ENCODE measurements around the gene GEN1.

Gene GEN1

DNA sequence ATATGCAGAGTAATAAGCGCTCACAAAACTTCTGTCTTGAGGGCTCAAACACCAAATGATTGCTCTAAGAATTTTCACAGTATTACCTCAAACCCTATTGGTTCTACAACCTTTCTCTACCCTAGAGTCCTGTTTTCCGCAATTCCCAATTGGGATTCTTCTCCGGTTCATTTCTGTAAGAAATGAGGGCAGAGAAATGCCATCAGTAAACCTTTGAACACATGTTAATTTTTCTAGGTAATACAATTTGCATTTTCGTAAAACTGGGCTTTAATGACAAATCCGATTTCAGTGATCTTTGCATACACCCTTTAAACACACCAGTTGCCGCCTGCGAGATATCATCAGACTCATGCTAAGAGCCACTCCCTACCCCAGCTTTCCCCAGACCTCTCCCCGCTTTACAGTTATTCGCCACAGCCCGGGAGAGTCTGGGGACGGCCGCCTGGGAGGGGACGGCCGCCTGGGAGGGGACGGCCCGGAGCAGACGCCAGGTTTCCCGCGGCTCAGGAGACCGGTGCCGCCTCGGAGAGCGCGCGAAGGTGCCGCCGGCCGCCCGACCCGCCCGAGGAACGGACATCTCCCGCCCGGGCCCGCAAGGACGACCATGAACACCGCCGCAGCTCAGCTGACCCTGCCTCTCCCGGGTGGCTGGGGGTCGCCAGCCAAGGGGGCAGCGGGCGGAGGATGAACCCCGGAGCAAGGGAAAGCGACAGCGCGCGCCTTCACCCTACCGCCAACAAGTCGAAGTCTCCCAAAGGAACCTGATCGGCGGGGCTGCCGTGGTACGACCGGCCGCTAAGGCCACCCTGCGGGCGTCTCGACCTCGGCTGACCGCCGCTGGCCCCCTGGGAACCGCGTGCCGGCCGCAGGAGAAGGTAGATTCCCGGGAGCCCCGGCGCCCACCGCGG, 791 bp upstream of the GEN1 start:
- no peak for DNase-seq (ENCODE audit: insufficient read length, low spot score)
- peak; percentile 84 for FAIRE-seq

GRCh38 chr2:17754773-17755425, 961 bp downstream of the GEN1 start:
- DNase-seq (ENCODE audit: insufficient read length, low spot score) (no peak), FAIRE-seq (peak; percentile 75)

GRCh38 chr2:17756668-17757067, 2.7 kb downstream of the GEN1 start:
- no peak for DNase-seq (ENCODE audit: insufficient read length, low spot score)
- FAIRE-seq: no peak

DNA sequence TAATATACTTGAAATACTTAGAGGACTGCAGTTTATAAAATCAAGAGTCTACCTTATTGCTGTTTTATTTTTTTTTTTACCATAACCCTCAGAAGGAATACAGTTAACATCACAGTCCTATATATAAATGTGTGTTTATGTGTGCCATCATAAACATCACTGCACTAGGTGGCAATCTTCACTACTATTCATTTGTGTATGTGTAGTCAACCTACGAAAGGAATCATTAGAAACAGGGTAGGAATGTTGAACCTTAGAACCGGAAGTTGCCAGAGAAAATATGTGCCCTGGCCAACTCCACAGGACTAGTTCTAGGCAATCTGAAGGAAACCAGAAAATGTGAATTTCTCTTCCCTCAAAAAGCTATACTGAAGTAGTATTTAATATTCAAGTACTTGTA, 3.4 kb downstream of the GEN1 start:
- DNase-seq (ENCODE audit: insufficient read length, low spot score): no peak
- FAIRE-seq: peak; percentile 45

GRCh38 chr2:17758118-17758517, 4.2 kb downstream of the GEN1 start:
- DNase-seq (ENCODE audit: insufficient read length, low spot score): no peak
- peak; percentile 68 for FAIRE-seq

DNA sequence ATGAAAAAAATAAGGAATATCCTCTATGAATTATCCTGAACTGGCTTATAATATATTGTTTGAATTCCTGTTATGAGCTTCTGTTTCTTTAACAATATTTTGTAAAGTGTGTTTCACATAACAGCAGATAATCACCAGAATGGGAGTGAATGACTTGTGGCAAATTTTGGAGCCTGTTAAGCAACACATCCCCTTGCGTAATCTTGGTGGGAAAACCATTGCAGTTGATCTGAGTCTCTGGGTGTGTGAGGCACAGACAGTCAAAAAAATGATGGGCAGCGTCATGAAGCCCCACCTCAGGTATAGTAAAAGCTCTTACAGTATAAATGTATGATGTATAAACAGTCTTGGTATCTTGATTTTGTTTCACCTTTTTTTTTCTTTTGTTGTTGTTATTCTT, 5.9 kb downstream of the GEN1 start:
- DNase-seq (ENCODE audit: insufficient read length, low spot score) (no peak), FAIRE-seq (no peak)

DNA sequence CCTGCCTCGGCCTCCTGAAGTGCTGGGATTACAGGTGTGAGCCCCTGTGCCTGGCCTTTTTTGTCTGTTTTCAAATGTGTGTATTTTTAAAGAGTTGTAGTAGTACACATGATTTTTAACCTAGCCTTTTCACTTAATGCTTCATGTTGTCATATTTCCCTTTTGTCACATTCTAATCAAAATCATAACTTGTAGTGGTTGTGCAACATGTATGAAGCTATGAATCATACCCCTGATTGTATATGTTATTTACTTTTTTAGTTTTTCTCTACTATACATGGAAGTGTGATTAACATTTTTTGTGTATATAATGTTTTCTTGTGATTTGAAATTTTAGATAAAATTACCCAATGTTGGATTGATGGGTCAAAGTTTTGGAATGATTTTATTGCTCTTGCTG, 8.5 kb downstream of the GEN1 start:
- DNase-seq (ENCODE audit: insufficient read length, low spot score): no peak
- no peak for FAIRE-seq

GRCh38 chr2:17763641-17764333, 9.8 kb downstream of the GEN1 start:
- DNase-seq (ENCODE audit: insufficient read length, low spot score): no peak
- FAIRE-seq: peak; percentile 58

DNA sequence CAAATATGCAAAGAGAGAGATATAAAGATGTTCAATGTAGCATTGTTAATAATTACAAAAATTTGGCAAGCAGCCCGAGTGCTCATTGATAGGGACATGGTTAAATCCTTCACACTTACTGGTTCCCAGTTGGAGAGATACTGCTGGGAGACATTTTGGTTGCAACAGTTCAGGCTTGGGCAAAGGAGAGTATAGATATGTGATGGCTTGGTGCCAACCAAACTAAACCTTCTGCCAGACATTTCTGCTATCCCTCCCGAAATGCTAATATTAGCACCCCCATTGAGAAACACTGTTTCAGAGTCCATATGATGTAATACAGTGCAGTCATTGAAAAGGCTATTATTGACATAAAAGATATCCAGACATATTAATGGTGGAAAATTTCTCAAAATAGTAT, 11.5 kb downstream of the GEN1 start:
- DNase-seq (ENCODE audit: insufficient read length, low spot score) (no peak), FAIRE-seq (no peak)

- FAIRE-seq (no peak), DNase-seq (ENCODE audit: insufficient read length, low spot score) (no peak)
Measured at GRCh38 chr2:17768894-17769293, 15.0 kb downstream of the GEN1 start.

GRCh38 chr2:17771956-17772355, 18.0 kb downstream of the GEN1 start:
- peak; percentile 78 for FAIRE-seq

GRCh38 chr2:17772532-17772931, 18.6 kb downstream of the GEN1 start:
- DNase-seq (ENCODE audit: insufficient read length, low spot score) (no peak), FAIRE-seq (no peak)

More at GRCh38 chr2:17771956-17772355, 18.0 kb downstream of the GEN1 start:
- DNase-seq (ENCODE audit: insufficient read length, low spot score): no peak

GRCh38 chr2:17780546-17780945, 26.6 kb downstream of the GEN1 start:
- no peak for FAIRE-seq
- no peak for DNase-seq (ENCODE audit: insufficient read length, low spot score)

DNA sequence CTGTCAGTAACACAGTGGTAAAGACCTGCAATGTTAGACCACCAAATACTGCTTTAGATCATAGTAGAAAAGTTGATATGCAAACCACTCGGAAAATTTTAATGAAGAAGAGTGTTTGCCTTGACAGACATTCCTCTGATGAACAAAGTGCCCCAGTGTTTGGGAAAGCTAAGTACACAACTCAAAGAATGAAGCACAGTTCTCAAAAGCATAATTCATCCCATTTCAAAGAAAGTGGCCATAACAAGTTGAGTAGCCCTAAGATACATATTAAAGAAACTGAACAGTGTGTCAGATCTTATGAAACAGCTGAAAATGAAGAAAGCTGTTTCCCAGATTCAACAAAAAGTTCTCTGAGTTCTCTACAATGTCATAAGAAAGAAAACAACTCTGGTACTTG, 27.5 kb downstream of the GEN1 start:
- DNase-seq (ENCODE audit: insufficient read length, low spot score) (no peak), FAIRE-seq (no peak)

GRCh38 chr2:17786727-17787126, 32.8 kb downstream of the GEN1 start:
- no peak for DNase-seq (ENCODE audit: insufficient read length, low spot score)
- FAIRE-seq: no peak

DNA sequence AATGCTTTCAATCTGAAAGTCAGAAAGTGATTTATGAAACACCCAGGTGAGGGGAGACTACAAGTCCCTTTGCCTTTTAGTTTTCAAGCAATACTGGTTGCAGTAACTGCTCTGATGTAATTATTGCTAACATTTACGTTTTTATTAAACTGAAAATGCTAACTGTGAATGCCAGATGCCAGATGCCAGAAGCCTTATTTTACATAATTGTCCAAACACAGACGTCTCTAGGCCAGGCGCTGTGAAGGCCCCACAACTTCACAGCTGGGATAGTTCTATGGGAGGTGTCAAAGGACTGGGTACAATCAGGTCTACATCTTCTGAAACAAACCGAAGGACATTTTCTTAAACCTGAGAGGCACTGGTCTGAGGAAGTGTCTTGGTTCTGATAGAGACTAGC, 34.8 kb downstream of the GEN1 start:
- FAIRE-seq (no peak), DNase-seq (ENCODE audit: insufficient read length, low spot score) (no peak)

- no peak for DNase-seq (ENCODE audit: insufficient read length, low spot score)
Measured at GRCh38 chr2:17790536-17790935, 36.6 kb downstream of the GEN1 start.

GRCh38 chr2:17791121-17791816, 37.3 kb downstream of the GEN1 start:
- FAIRE-seq (no peak), DNase-seq (ENCODE audit: insufficient read length, low spot score) (no peak)

More at GRCh38 chr2:17790536-17790935, 36.6 kb downstream of the GEN1 start:
- peak; percentile 61 for FAIRE-seq

DNA sequence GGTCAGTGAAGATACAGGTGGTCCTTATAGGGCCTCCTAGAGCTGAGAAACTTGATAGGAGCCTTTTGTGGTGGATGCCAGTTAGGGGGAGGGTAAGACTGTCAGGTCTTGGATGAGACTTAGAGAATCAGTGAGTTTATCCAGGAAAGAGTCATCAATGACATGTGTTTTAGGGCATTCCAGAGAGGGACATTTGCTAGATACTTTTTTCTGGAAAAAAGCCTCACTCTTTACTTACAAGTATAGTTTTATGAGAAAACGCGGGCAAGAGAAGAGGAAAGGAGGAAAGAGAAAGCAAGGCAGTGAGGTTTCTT, 37.8 kb downstream of the GEN1 start:
- FAIRE-seq (no peak), DNase-seq (ENCODE audit: insufficient read length, low spot score) (no peak)

GRCh38 chr2:17792515-17792914, 38.6 kb downstream of the GEN1 start:
- FAIRE-seq (peak; percentile 8), DNase-seq (ENCODE audit: insufficient read length, low spot score) (no peak)

DNA sequence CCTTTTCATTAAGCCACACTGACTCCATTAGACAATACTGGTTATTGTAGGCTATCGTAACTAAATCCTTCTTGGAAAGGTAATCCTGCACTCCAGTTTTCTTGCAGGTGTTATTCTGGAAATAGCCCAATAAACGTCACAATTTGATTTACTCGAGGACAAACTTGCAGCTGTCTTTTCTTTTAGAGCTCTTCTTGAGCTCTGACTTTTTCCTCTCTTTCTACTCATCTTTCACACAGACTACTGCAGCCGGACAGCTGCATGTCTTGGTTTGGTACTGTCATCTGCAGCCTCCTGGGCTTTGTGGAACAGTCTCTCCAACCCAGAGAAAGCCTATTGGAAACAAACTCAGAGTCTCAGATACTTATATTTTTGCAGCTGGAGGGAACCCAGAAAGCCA, 39.4 kb downstream of the GEN1 start:
- FAIRE-seq: no peak
- no peak for DNase-seq (ENCODE audit: insufficient read length, low spot score)

Data from GM19239 (cell line).